IPS-18a (cell line): Measurements from ENCODE around the gene PPIL1.

Source experiments
- H3K27ac ChIP-seq: one replicate; pipeline ENCODE4 v1.5.1; 2013; ENCODE audit warnings: low read length
- H3K27me3 ChIP-seq: one replicate; pipeline ENCODE4 v1.6.1; 2013; ENCODE audit warnings: mild to moderate bottlenecking, low read length; ENCODE audit not compliant: control insufficient read depth, insufficient read depth
- H3K36me3 ChIP-seq: one replicate; pipeline ENCODE4 v1.6.1; 2013; ENCODE audit warnings: low read depth, low read length; ENCODE audit not compliant: control insufficient read depth
- H3K4me1 ChIP-seq: one replicate; pipeline ENCODE4 v1.6.1; 2013; ENCODE audit warnings: low read depth, low read length; ENCODE audit not compliant: control insufficient read depth
- H3K4me3 ChIP-seq: one replicate; pipeline ENCODE4 v1.5.1; 2013; ENCODE audit warnings: low read length
- H3K9ac ChIP-seq: one replicate; pipeline ENCODE4 v1.6.1; 2013; ENCODE audit warnings: mild to moderate bottlenecking, low read length, moderate library complexity
- H3K9me3 ChIP-seq: one replicate; pipeline ENCODE4 v1.6.1; 2013; ENCODE audit warnings: low read depth, low read length; ENCODE audit not compliant: control insufficient read depth

Gene PPIL1

GRCh38 chr6:36863670-36864540 lies 10.7 kb downstream of the PPIL1 start:
- H3K36me3 ChIP-seq: peaks cover 34% of the 10 kb centered on the region
- H3K27ac ChIP-seq: no peak overlapping the region
- H3K9me3 ChIP-seq: no peaks in the 10 kb centered on the region
- no peak overlapping the region for H3K9ac ChIP-seq
- peaks cover 6% of the 10 kb centered on the region for H3K4me1 ChIP-seq
- no peaks in the 10 kb centered on the region for H3K27me3 ChIP-seq
- no peak overlapping the region for H3K4me3 ChIP-seq

DNA sequence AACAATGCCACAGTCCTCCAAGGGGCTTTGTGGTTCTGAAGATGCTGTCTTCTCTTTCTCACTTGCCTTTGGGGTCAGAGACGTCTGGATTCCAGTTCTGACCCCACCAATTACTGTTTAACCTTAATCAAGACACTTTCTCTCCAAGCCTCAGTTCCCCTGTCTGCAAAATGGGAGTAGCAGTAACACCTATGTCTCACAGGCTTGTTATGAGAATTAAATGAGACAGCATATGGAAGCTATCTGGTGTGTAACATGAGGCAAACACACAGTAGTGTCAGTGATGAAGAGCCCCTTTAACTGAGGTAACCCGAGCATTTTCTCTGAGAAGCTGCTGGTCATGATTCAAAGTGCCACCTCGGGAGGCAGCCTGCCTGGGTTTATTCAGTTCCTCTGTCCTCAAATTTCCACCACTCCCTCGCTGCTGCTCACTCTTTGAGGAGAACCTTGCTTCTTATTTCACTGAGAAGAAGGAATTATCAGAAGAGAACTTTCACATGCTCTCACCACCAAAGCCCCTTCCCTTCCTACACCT lies 11.7 kb downstream of the PPIL1 start:
- Histone ChIP-seq H3K36me3 (peaks cover 34% of the 10 kb centered on the region), H3K27ac (no peak overlapping the region), H3K27me3 (no peaks in the 10 kb centered on the region), H3K9ac (no peak overlapping the region), H3K4me1 (peaks cover 10% of the 10 kb centered on the region), H3K4me3 (no peak overlapping the region), H3K9me3 (no peaks in the 10 kb centered on the region)

GRCh38 chr6:36862164-36862847 lies 12.3 kb downstream of the PPIL1 start:
- Histone ChIP-seq H3K27me3 (no peaks in the 10 kb centered on the region), H3K4me1 (peaks cover 10% of the 10 kb centered on the region), H3K9ac (no peak overlapping the region), H3K36me3 (peaks cover 28% of the 10 kb centered on the region), H3K9me3 (no peaks in the 10 kb centered on the region), H3K4me3 (no peak overlapping the region), H3K27ac (no peak overlapping the region)

- Histone ChIP-seq H3K27me3 (no peaks in the 10 kb centered on the region), H3K9me3 (no peaks in the 10 kb centered on the region), H3K4me1 (peaks cover 10% of the 10 kb centered on the region), H3K36me3 (peaks cover 29% of the 10 kb centered on the region), H3K9ac (no peak overlapping the region), H3K27ac (no peak overlapping the region), H3K4me3 (no peak overlapping the region)
Measured at GRCh38 chr6:36860126-36860525, 14.5 kb downstream of the PPIL1 start.

GRCh38 chr6:36858407-36858981 lies 16.1 kb downstream of the PPIL1 start:
- H3K9me3 ChIP-seq: no peaks in the 10 kb centered on the region
- H3K27ac ChIP-seq: peak overlapping the region; percentile 82
- H3K9ac ChIP-seq: peak overlapping the region; percentile 40
- peaks cover 44% of the 10 kb centered on the region for H3K36me3 ChIP-seq
- H3K27me3 ChIP-seq: no peaks in the 10 kb centered on the region
- peaks cover 10% of the 10 kb centered on the region for H3K4me1 ChIP-seq
- H3K4me3 ChIP-seq: peak overlapping the region; percentile 15

GRCh38 chr6:36857325-36857724 lies 17.3 kb downstream of the PPIL1 start:
- no peaks in the 10 kb centered on the region for H3K9me3 ChIP-seq
- H3K27ac ChIP-seq: no peak overlapping the region
- H3K4me1 ChIP-seq: peaks cover 10% of the 10 kb centered on the region
- H3K4me3 ChIP-seq: no peak overlapping the region
- peaks cover 44% of the 10 kb centered on the region for H3K36me3 ChIP-seq
- H3K27me3 ChIP-seq: no peaks in the 10 kb centered on the region
- no peak overlapping the region for H3K9ac ChIP-seq

GRCh38 chr6:36856277-36856676 lies 18.3 kb downstream of the PPIL1 start:
- no peak overlapping the region for H3K27ac ChIP-seq
- H3K4me1 ChIP-seq: peaks cover 10% of the 10 kb centered on the region
- H3K9me3 ChIP-seq: no peaks in the 10 kb centered on the region
- H3K36me3 ChIP-seq: peaks cover 46% of the 10 kb centered on the region
- H3K9ac ChIP-seq: no peak overlapping the region
- no peak overlapping the region for H3K4me3 ChIP-seq
- no peaks in the 10 kb centered on the region for H3K27me3 ChIP-seq

GRCh38 chr6:36855750-36856149 lies 18.9 kb downstream of the PPIL1 start:
- no peak overlapping the region for H3K4me3 ChIP-seq
- H3K9ac ChIP-seq: no peak overlapping the region
- H3K9me3 ChIP-seq: no peaks in the 10 kb centered on the region
- H3K36me3 ChIP-seq: peaks cover 46% of the 10 kb centered on the region
- H3K27me3 ChIP-seq: no peaks in the 10 kb centered on the region
- peaks cover 10% of the 10 kb centered on the region for H3K4me1 ChIP-seq
- no peak overlapping the region for H3K27ac ChIP-seq

DNA sequence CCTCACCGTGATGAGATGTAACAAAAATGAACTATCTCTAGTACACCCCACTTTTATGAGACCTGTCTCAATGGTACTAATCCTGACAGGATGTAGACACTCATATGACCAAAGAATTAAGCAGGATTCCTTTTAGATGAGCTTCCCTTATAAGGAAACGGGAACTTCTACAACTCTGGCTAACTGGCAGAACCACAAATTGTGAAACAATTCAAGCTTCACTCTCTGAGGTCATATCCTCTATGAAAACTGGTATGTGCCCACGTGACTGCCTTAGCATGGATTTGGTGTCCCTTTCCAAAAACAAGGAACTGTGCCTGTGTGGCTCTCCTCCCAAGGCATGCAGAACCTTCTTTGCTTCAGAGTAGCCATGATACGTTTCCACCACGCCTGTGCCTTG lies 21.3 kb downstream of the PPIL1 start:
- Histone ChIP-seq H3K9me3 (no peaks in the 10 kb centered on the region), H3K27me3 (no peaks in the 10 kb centered on the region), H3K27ac (no peak overlapping the region), H3K4me1 (peaks cover 9% of the 10 kb centered on the region), H3K36me3 (peaks cover 46% of the 10 kb centered on the region), H3K4me3 (no peak overlapping the region), H3K9ac (no peak overlapping the region)

DNA sequence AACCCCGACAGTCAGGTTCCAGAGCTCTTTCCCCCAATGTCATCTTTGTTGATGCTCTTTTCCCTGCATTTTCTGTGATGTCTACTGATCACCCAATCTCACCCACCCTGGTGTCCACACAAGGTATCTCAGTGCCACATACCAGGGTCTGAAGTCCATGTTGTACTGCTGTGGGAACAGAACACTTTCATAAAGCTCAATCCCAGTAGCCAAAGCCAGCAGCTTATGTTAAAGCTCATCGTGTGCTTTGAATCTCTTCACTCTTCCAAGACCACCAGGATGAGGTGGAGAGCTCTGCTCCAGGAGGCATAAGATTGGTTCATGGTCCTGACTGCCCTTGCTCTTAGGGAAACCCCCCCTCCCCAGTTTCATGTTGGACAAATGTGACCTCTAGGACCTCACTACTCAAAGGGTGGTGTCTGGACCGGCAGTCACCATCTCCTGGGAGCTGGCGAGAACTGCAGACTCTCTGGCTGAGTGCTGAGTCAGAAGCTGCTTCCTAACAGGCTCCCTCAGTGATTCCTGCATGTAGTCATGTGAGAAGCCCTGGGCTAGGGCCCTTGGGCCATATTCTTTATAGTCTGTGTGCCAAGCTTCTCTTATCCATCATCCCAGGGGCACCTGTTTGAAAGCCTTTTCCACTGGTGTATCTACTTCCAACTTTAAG lies 22.0 kb downstream of the PPIL1 start:
- Histone ChIP-seq H3K36me3 (peaks cover 46% of the 10 kb centered on the region), H3K9ac (no peak overlapping the region), H3K9me3 (no peaks in the 10 kb centered on the region), H3K4me1 (peaks cover 13% of the 10 kb centered on the region), H3K27me3 (no peaks in the 10 kb centered on the region), H3K4me3 (no peak overlapping the region), H3K27ac (no peak overlapping the region)

- H3K27ac ChIP-seq: no peak overlapping the region
Measured at GRCh38 chr6:36851626-36852025, 23.0 kb downstream of the PPIL1 start.

More at GRCh38 chr6:36851626-36852025, 23.0 kb downstream of the PPIL1 start:
- H3K9ac ChIP-seq: no peak overlapping the region
- no peaks in the 10 kb centered on the region for H3K27me3 ChIP-seq
- H3K36me3 ChIP-seq: peaks cover 42% of the 10 kb centered on the region
- no peak overlapping the region for H3K4me3 ChIP-seq
- peaks cover 13% of the 10 kb centered on the region for H3K4me1 ChIP-seq
- H3K9me3 ChIP-seq: no peaks in the 10 kb centered on the region
